HepG2 (cell line): ENCODE results near the gene PFN2. TPM values are rescaled to one million over a fixed set of nuclear protein-coding genes. Genes with fewer than 3 reads are reported as not detected.
A peak's percentile ranks its signal among the peaks of the same experiment; 100 is the strongest.

ENCODE experiments used
- AHDC1 ChIP-seq: sonication (generic); formaldehyde crosslinking; IDR thresholded peaks from 2 replicates; pipeline ENCODE4 v1.5.1; 2020; ENCODE audit warnings: mild to moderate bottlenecking, missing genetic modification reagents, borderline replicate concordance
- CTCF ChIP-seq: sonication (generic); formaldehyde crosslinking; IDR thresholded peaks from 2 replicates; pipeline ENCODE4 v1.5.0; 2020; ENCODE audit warnings: mild to moderate bottlenecking, missing genetic modification reagents, moderate library complexity
- FOXC1 ChIP-seq: sonication (generic); formaldehyde crosslinking; IDR thresholded peaks from 2 replicates; pipeline ENCODE4 v1.8.0; 2022; ENCODE audit warnings: mild to moderate bottlenecking, missing genetic modification reagents, borderline replicate concordance
- FOXP1 ChIP-seq, 2 experiments: fragments of 450-650 bp in 1 of 2; IDR thresholded peaks; 2 replicates each; pipeline ENCODE4 v1.6.1; 2017 to 2018; ENCODE audit warnings: antibody characterized with exemption in 1 of 2
- IRF1 ChIP-seq: sonication (generic); formaldehyde crosslinking; IDR thresholded peaks from 2 replicates; pipeline ENCODE4 v1.4.0; 2020; ENCODE audit warnings: low read depth, mild to moderate bottlenecking, missing genetic modification reagents
- MEIS2 ChIP-seq: sonication (generic); formaldehyde crosslinking; IDR thresholded peaks from 2 replicates; pipeline ENCODE4 v1.9.0; 2021; ENCODE audit warnings: mild to moderate bottlenecking, missing genetic modification reagents
- RBM22 ChIP-seq: fragments of 200-400 bp; formaldehyde crosslinking; optimal IDR thresholded peaks from 2 replicates; pipeline ENCODE3; 2017; ENCODE audit warnings: mild to moderate bottlenecking, low read length, moderate library complexity
- SATB2 ChIP-seq: sonication (generic); formaldehyde crosslinking; IDR thresholded peaks from 2 replicates; pipeline ENCODE4 v1.5.0; 2020; ENCODE audit warnings: missing genetic modification reagents
- TIGD3 ChIP-seq: sonication (generic); formaldehyde crosslinking; IDR thresholded peaks from 2 replicates; pipeline ENCODE4 v1.5.1; 2020; ENCODE audit warnings: mild to moderate bottlenecking, missing genetic modification reagents, borderline replicate concordance
- ZC3H13 ChIP-seq: sonication (generic); formaldehyde crosslinking; IDR thresholded peaks from 2 replicates; pipeline ENCODE4 v1.8.1; 2023; ENCODE audit warnings: mild to moderate bottlenecking, missing genetic modification reagents, moderate library complexity
- ZNF292 ChIP-seq: sonication (generic); formaldehyde crosslinking; IDR thresholded peaks from 2 replicates; pipeline ENCODE4 v1.8.1; 2022; ENCODE audit warnings: mild to moderate bottlenecking, low read depth, missing genetic modification reagents, borderline replicate concordance
- ZNF652 ChIP-seq: IDR thresholded peaks from 2 replicates; pipeline ENCODE4 v1.6.1; 2016; ENCODE audit warnings: low read depth, borderline replicate concordance
- ZNF780A ChIP-seq: sonication (generic); formaldehyde crosslinking; IDR thresholded peaks from 2 replicates; pipeline ENCODE4 v1.8.0; 2022; ENCODE audit warnings: mild to moderate bottlenecking, missing genetic modification reagents, moderate library complexity
- polyA plus RNA-seq, 8 experiments: library from polyadenylated mRNA; depleted of rRNA in 3 of 8; stranded (reverse) in 7 of 8; unstranded in 1 of 8; fragments of >200 nt; fragmentation: Illumina TruSeq in 4 of 8; extraction: Trizol in 4 of 8; gene quantifications; 2 replicates each; pipeline versions ENCODE4 v1.2.1 to v1.2.3, GENCODE V29; 2011 to 2016; ENCODE audit warnings: low read depth in 4 of 8, missing spikeins in 1 of 8, mixed read lengths in 1 of 8; ENCODE audit not compliant: insufficient read depth in 1 of 8
- total RNA-seq, 5 experiments: library from RNA; depleted of rRNA; stranded (reverse); fragments of >200 nt; fragmentation: Illumina TruSeq; extraction: Trizol; gene quantifications; 2 replicates each; pipeline ENCODE4 v1.2.3, GENCODE V29; 2016; ENCODE audit warnings: low read depth in 1 of 5

Gene PFN2
- total and polyA plus RNA-seq, 2 of the 13 experiments (the other 11 are each of a cell fraction or from before 2014, with no cell fraction given) = 57.3 to 150 TPM

GRCh38 chr3:149936812-149937230 lies 33.9 kb downstream of the PFN2 start (continued):
- TF ChIP-seq TIGD3 (CRISPR knock-in tag) = no peak
- no peak for TF ChIP-seq ZNF652
- no peak for TF ChIP-seq SATB2 (CRISPR knock-in tag)
- peak; percentile 22 for TF ChIP-seq RBM22
- TF ChIP-seq MEIS2 (CRISPR knock-in tag) = no peak
- no peak for TF ChIP-seq ZNF292 (CRISPR knock-in tag)
- no peak for TF ChIP-seq AHDC1 (CRISPR knock-in tag)
- no peak for TF ChIP-seq ZNF780A (CRISPR knock-in tag)
- TF ChIP-seq IRF1 (CRISPR knock-in tag) = no peak
- TF ChIP-seq CTCF (CRISPR knock-in tag) = peak; percentile 88
- peak; percentile 23; the same call in 1 of the 2 replicates for TF ChIP-seq FOXC1 (CRISPR knock-in tag)
- no peak for TF ChIP-seq FOXP1 (IDR thresholded peaks at IDR 0.05)
- TF ChIP-seq FOXP1 (CRISPR knock-in tag; IDR thresholded peaks at IDR 0.05) = no peak
- no peak for TF ChIP-seq ZC3H13 (CRISPR knock-in tag)
- TF ChIP-seq, all 625 proteins: peak for 9
